Omental fat pad (tissue), 4 donors: ENCODE results near the gene WFDC11. TPM values are rescaled to one million over a fixed set of nuclear protein-coding genes. Genes with fewer than 3 reads are reported as not detected.

Experiments used
- ATAC-seq: fragments of 150-250 bp; one replicate; pipeline ENCODE4 v1.9.1; 2016; ENCODE audit warnings: mild to moderate bottlenecking, moderate library complexity; ENCODE audit not compliant: low FRiP score
- DNase-seq: peaks from one replicate; pipeline ENCODE4 v3.0.0-alpha.2; 2019; ENCODE audit warnings: low spot score
- CTCF ChIP-seq, 3 donors: fragments of 450-650 bp; IDR thresholded peaks; one replicate each; pipeline ENCODE4 v1.5.1; 2016 to 2017; ENCODE audit warnings: antibody characterized with exemption in 3 of 3, mild to moderate bottlenecking in 3 of 3, moderate library complexity in 2 of 3
- total RNA-seq, 4 donors: library from RNA; depleted of rRNA; stranded (reverse); fragments of >200 nt; gene quantifications; one replicate each; pipeline ENCODE4 v1.1.0, GENCODE V29; 2016

WFDC11 gene
- total RNA-seq, 4 donors from 2014 or later: not detected

- DNase-seq: no peak
- no peak for TF ChIP-seq CTCF (IDR thresholded peaks at IDR 0.05)
- ATAC-seq: no peak
These were observed 30.4 kb downstream of the WFDC11 start for GRCh38 chr20:45639687-45640086.

GRCh38 chr20:45636513-45636912 is 33.5 kb downstream of the WFDC11 start:
- no peak for TF ChIP-seq CTCF (IDR thresholded peaks at IDR 0.05)
- DNase-seq (no peak), ATAC-seq (no peak)

GRCh38 chr20:45631184-45631583 is 38.9 kb downstream of the WFDC11 start, which contains the start of gene WFDC9:
TSS of gene WFDC9 (minus strand) at chr20:45631284. CDS start at chr20:45610181, 21,103 bp downstream.
- no peak for ATAC-seq
- no peak for TF ChIP-seq CTCF (IDR thresholded peaks at IDR 0.05)

GRCh38 chr20:45630371-45630770 is 39.7 kb downstream of the WFDC11 start:
- ATAC-seq: no peak
- TF ChIP-seq CTCF (IDR thresholded peaks at IDR 0.05): no peak
- DNase-seq: no peak

More at GRCh38 chr20:45631184-45631583, 38.9 kb downstream of the WFDC11 start, which contains the start of gene WFDC9:
- DNase-seq: no peak

- ATAC-seq: no peak
- DNase-seq: no peak
- no peak for TF ChIP-seq CTCF (IDR thresholded peaks at IDR 0.05)
These were observed 40.4 kb downstream of the WFDC11 start, which contains the start of gene WFDC10A for GRCh38 chr20:45629496-45630100. TSS of gene WFDC10A (plus strand) at chr20:45629739. CDS start at chr20:45629814, 75 bp downstream.

GRCh38 chr20:45626540-45626939 is 43.5 kb downstream of the WFDC11 start:
- DNase-seq: no peak
- TF ChIP-seq CTCF (IDR thresholded peaks at IDR 0.05): no peak
- ATAC-seq: no peak

GRCh38 chr20:45621593-45621992 is 48.4 kb downstream of the WFDC11 start:
- TF ChIP-seq CTCF (IDR thresholded peaks at IDR 0.05): no peak
- no peak for ATAC-seq

More at GRCh38 chr20:45621593-45621992, 48.4 kb downstream of the WFDC11 start:
- DNase-seq: no peak
